Testis (tissue), 3 donors: ENCODE results near the gene PSMC5. TPM values are rescaled to one million over a fixed set of nuclear protein-coding genes. Genes with fewer than 3 reads are reported as not detected.

Experiments used
- DNase-seq: peaks from one replicate; pipeline ENCODE4 v3.0.0-alpha.2; 2019
- H3K27ac ChIP-seq, 2 donors: fragments of 200-600 bp; sonication (generic); one replicate each; pipeline ENCODE4 v1.5.1; 2019
- H3K27me3 ChIP-seq: fragments of 200-600 bp; sonication (generic); one replicate; pipeline ENCODE4 v1.5.1; 2019
- H3K36me3 ChIP-seq: fragments of 200-600 bp; sonication (generic); one replicate; pipeline ENCODE4 v1.5.1; 2017; ENCODE audit warnings: low read depth; ENCODE audit errors: missing control alignments
- H3K4me1 ChIP-seq: fragments of 200-600 bp; sonication (generic); one replicate; pipeline ENCODE4 v1.5.1; 2019
- H3K4me3 ChIP-seq, 2 donors: fragments of 200-600 bp; sonication (generic); one replicate each; pipeline ENCODE4 v1.5.1; 2017 to 2019
- H3K9me3 ChIP-seq: fragments of 200-600 bp; sonication (generic); one replicate; pipeline ENCODE4 v1.5.1; 2017
- CTCF ChIP-seq, 3 experiments: fragments of 450-650 bp in 2 of 3; fragments of 200-600 bp in 1 of 3; sonication (generic) in 1 of 3; IDR thresholded peaks; one replicate each; pipeline ENCODE4 v1.5.1; 2016 to 2019; ENCODE audit warnings: antibody characterized with exemption in 3 of 3, mild to moderate bottlenecking in 2 of 3, moderate library complexity in 1 of 3
- POLR2A ChIP-seq: fragments of 450-650 bp; IDR thresholded peaks from one replicate; pipeline ENCODE4 v1.6.1; 2017; ENCODE audit warnings: antibody characterized with exemption, mild to moderate bottlenecking, moderate library complexity
- WGBS, 2 donors: methylation state at CpG; one replicate each; pipeline ENCODE4 v1.1.5; 2018; 5-methylcytosine and 5-hydroxymethylcytosine counted together
- intact Hi-C: fragments of 100-400 bp; cut with DNase I; formaldehyde crosslinking; loops from one replicate; pipeline ENCODE4 v1.15.1; 2023; ENCODE audit warnings: low total_unique reads
- polyA plus RNA-seq: library from polyadenylated mRNA; stranded (reverse); fragments of 350-450 nt; fragmentation: Illumina TruSeq; extraction: RNeasy Lipid Tissue Mini Kit (QIAGEN cat#74804); gene quantifications from one replicate; pipeline ENCODE4 v1.2.3, GENCODE V29; 2014; ENCODE audit warnings: low read depth, low replicate concordance; ENCODE audit not compliant: insufficient read depth
- total RNA-seq, 2 donors: library from RNA; depleted of rRNA; stranded (reverse); fragments of >200 nt; gene quantifications; one replicate each; pipeline ENCODE4 v1.2.3, GENCODE V29; 2016

The PSMC5 gene
- total and polyA plus RNA-seq, 3 donors from 2014 or later: 121 to 269 (median 145) TPM

GRCh38 chr17:63834431-63835166 is 7.4 kb downstream of the PSMC5 start:
- H3K4me3 ChIP-seq: no peak overlapping the region
- no peak overlapping the region for H3K27ac ChIP-seq
- intact Hi-C loops: no loop called here
- H3K4me1 ChIP-seq: peaks cover 23% of the 10 kb centered on the region
- peak; percentile 80 for DNase-seq
- no peaks in the 10 kb centered on the region for H3K9me3 ChIP-seq
- no peaks in the 10 kb centered on the region for H3K36me3 ChIP-seq
- WGBS, 2 donors: 45 to 46% methylated on average over 7 to 13 of the region's 13 CpGs
- H3K27me3 ChIP-seq: no peaks in the 10 kb centered on the region
- no peak for TF ChIP-seq POLR2A
- peak; percentile 16 to 37 (median 33) for TF ChIP-seq CTCF (IDR thresholded peaks at IDR 0.05)

- Histone ChIP-seq H3K27me3 (no peaks in the 10 kb centered on the region), H3K36me3 (no peaks in the 10 kb centered on the region), H3K4me1 (peaks cover 30% of the 10 kb centered on the region), H3K9me3 (no peaks in the 10 kb centered on the region), H3K4me3 (no peak overlapping the region), H3K27ac (no peak overlapping the region)
- DNase-seq: no peak
- TF ChIP-seq POLR2A: no peak
- TF ChIP-seq CTCF (IDR thresholded peaks at IDR 0.05): no peak
- intact Hi-C loops: no loop called here
- WGBS, 2 donors: 90% methylated on average over 9 of the region's 9 CpGs
Observed at GRCh38 chr17:63835167-63835720, 8.0 kb downstream of the PSMC5 start.

- no peaks in the 10 kb centered on the region for H3K36me3 ChIP-seq
- WGBS, 2 donors: 91 to 98% methylated on average over 7 of the region's 7 CpGs
- no peak for TF ChIP-seq POLR2A
- no peak for TF ChIP-seq CTCF (IDR thresholded peaks at IDR 0.05)
- no peaks in the 10 kb centered on the region for H3K9me3 ChIP-seq
- no peak overlapping the region for H3K4me3 ChIP-seq
- DNase-seq: no peak
- H3K4me1 ChIP-seq: peaks cover 43% of the 10 kb centered on the region
- H3K27ac ChIP-seq: peak overlapping the region in 1 of 2 donors; percentile 97
- no peaks in the 10 kb centered on the region for H3K27me3 ChIP-seq
- intact Hi-C loops: no loop called here
Observed at GRCh38 chr17:63836811-63837210, 9.6 kb downstream of the PSMC5 start.

- Histone ChIP-seq H3K27me3 (no peaks in the 10 kb centered on the region), H3K27ac (peak overlapping the region; percentile 69 to 97), H3K36me3 (no peaks in the 10 kb centered on the region), H3K4me1 (peaks cover 43% of the 10 kb centered on the region), H3K9me3 (no peaks in the 10 kb centered on the region), H3K4me3 (no peak overlapping the region)
- DNase-seq: no peak
- intact Hi-C loops: no loop called here
- no peak for TF ChIP-seq CTCF (IDR thresholded peaks at IDR 0.05)
- TF ChIP-seq POLR2A: no peak
- whole genome bisulfite sequencing, 2 donors: 85 to 86% methylated on average over 4 to 12 of the region's 12 CpGs
Observed at GRCh38 chr17:63837480-63837879, 10.2 kb downstream of the PSMC5 start.
